Endothelial cell of umbilical vein (primary cell): ENCODE data around the gene NXT1. TPM values are rescaled to one million over a fixed set of nuclear protein-coding genes. Genes with fewer than 3 reads are reported as not detected.

Experiments
- BruUV-seq: library from RNA; stranded (reverse); fragments of 400-500 nt; replicated peaks from 2 replicates; lab custom pipeline; 2021; lab: Mats Ljungman, UMichigan
- CTCF ChIA-PET: fragments of 300-600, 350-600 bp; sonication (Branson Sonifier 250); formaldehyde crosslinking; loops from one replicate; lab custom pipeline; 2021; ENCODE audit warnings: antibody characterized with exemption, inconsistent platforms; lab: Charles Lee
- POLR2A ChIA-PET: fragments of 300-600, 350-600 bp; sonication (Branson Sonifier 250); formaldehyde crosslinking; loops from one replicate; lab custom pipeline; 2021; ENCODE audit warnings: antibody characterized with exemption, inconsistent platforms; lab: Charles Lee
- DNase-seq: peaks from one replicate; pipeline ENCODE4 v3.0.0-alpha.2; 2011; ENCODE audit warnings: low read depth, low spot score
- FAIRE-seq: peaks from 2 replicates; lab custom pipeline; 2011; peaks lifted over from hg19 to GRCh38; lab: Jason Lieb, UNC
- H2AFZ ChIP-seq: 2 replicates; pipeline ENCODE4 v1.6.0; 2012; ENCODE audit warnings: low read depth, low read length, control low read depth, inconsistent platforms
- H3K27ac ChIP-seq: 2 replicates; pipeline ENCODE4 v1.5.1; 2011; ENCODE audit warnings: low read depth, mild to moderate bottlenecking, control low read depth, low read length, moderate library complexity; ENCODE audit not compliant: insufficient read depth
- H3K27me3 ChIP-seq, 2 experiments: 2 replicates each; pipeline versions ENCODE4 v1.6.0 to v1.6.1; 2011; ENCODE audit warnings: low read length in 2 of 2, mixed read lengths in 1 of 2; ENCODE audit not compliant: control insufficient read depth in 2 of 2, insufficient read depth in 2 of 2
- H3K36me3 ChIP-seq, 2 experiments: 2 replicates in 1 of 2; 3 replicates in 1 of 2; pipeline ENCODE4 v1.5.1; 2011; ENCODE audit warnings: low read length in 2 of 2, mild to moderate bottlenecking in 1 of 2, moderate library complexity in 1 of 2; ENCODE audit not compliant: control insufficient read depth in 2 of 2, insufficient read depth in 2 of 2; ENCODE audit errors: extremely low read depth in 1 of 2
- H3K4me1 ChIP-seq: 3 replicates; pipeline ENCODE4 v1.5.1; 2011; ENCODE audit warnings: mild to moderate bottlenecking, low read length; ENCODE audit not compliant: control insufficient read depth, insufficient read depth; ENCODE audit errors: extremely low read depth
- H3K4me2 ChIP-seq: 2 replicates; pipeline ENCODE4 v1.6.1; 2011; ENCODE audit warnings: low read length, control low read depth, mixed read lengths; ENCODE audit not compliant: insufficient read depth
- H3K4me3 ChIP-seq, 3 experiments: fragments of 200-600 bp in 1 of 3; sonication (generic), shearing (Covaris generic) in 1 of 3; replicated peaks in 1 of 3; 2 replicates each; pipeline ENCODE4 v1.5.1; 2011 to 2016; ENCODE audit warnings: control low read depth in 3 of 3, low read length in 3 of 3, mild to moderate bottlenecking in 2 of 3, inconsistent platforms in 1 of 3, low read depth in 1 of 3, moderate library complexity in 1 of 3; ENCODE audit not compliant: insufficient read depth in 1 of 3
- H3K79me2 ChIP-seq: 2 replicates; pipeline ENCODE4 v1.6.0; 2012; ENCODE audit warnings: low read length, inconsistent platforms; ENCODE audit not compliant: control insufficient read depth, insufficient read depth
- H3K9ac ChIP-seq: replicated peaks from 2 replicates; pipeline ENCODE3; 2011; ENCODE audit warnings: low read length, control low read depth; ENCODE audit not compliant: insufficient read depth; ENCODE audit errors: extremely low read depth
- H3K9me1 ChIP-seq: replicated peaks from 3 replicates; pipeline ENCODE4 v1.6.0; 2011; ENCODE audit warnings: mild to moderate bottlenecking, low read length; ENCODE audit not compliant: control insufficient read depth, insufficient read depth; ENCODE audit errors: extremely low read depth
- H3K9me3 ChIP-seq: replicated peaks from 2 replicates; pipeline ENCODE4 v1.5.1; 2012; ENCODE audit warnings: low read length, inconsistent platforms; ENCODE audit not compliant: control insufficient read depth, insufficient read depth
- H4K20me1 ChIP-seq: replicated peaks from 2 replicates; pipeline ENCODE3; 2011; ENCODE audit warnings: mild to moderate bottlenecking, low read length; ENCODE audit not compliant: control insufficient read depth, insufficient read depth; ENCODE audit errors: extremely low read depth
- EZH2 ChIP-seq: IDR thresholded peaks from 2 replicates; pipeline ENCODE4 v1.6.1; 2012; ENCODE audit warnings: borderline replicate concordance, low read depth, mild to moderate bottlenecking, moderate library complexity, low read length, inconsistent platforms; ENCODE audit not compliant: severe bottlenecking
- GATA2 ChIP-seq: IDR thresholded peaks from 2 replicates; pipeline ENCODE4 v1.7.0; 2011; ENCODE audit warnings: low read depth, mild to moderate bottlenecking, moderate library complexity, mixed read lengths, low read length; ENCODE audit not compliant: insufficient read length, insufficient read depth
- MAX ChIP-seq: IDR thresholded peaks from 2 replicates; pipeline ENCODE4 v1.6.1; 2011; ENCODE audit not compliant: insufficient read depth, insufficient read length
- MYC ChIP-seq: IDR thresholded peaks from one replicate; pipeline ENCODE4 v1.6.1; 2011; ENCODE audit warnings: mild to moderate bottlenecking, low read depth, low read length
- POLR2AphosphoS5 ChIP-seq: IDR thresholded peaks from 2 replicates; pipeline ENCODE4 v1.6.1; 2012; ENCODE audit warnings: low read depth, mild to moderate bottlenecking, control low read depth, low read length, moderate library complexity; ENCODE audit not compliant: insufficient read depth
- dilution Hi-C: fragments of 300-500 bp; cut with MboI; formaldehyde crosslinking; loops from one replicate; pipeline ENCODE4 v1.15.0; 2019; ENCODE audit warnings: low sequenced_read_pairs; ENCODE audit not compliant: extremely low pct_ligation_motif_present
- intact Hi-C: fragments of 100-400 bp; cut with micrococcal nuclease; formaldehyde crosslinking; loops from one replicate; pipeline ENCODE4 v1.10.0; 2022
- polyA plus RNA-seq, 4 experiments: library from polyadenylated mRNA; depleted of rRNA in 3 of 4; stranded (reverse) in 3 of 4; unstranded in 1 of 4; fragments of >200 nt; gene quantifications; 2 replicates each; pipeline versions ENCODE4 v1.2.1 to v1.2.3, GENCODE V29; 2011 to 2012; ENCODE audit warnings: missing spikeins in 1 of 4
- total RNA-seq: library from RNA; stranded (reverse); gene quantifications from 2 replicates; pipeline ENCODE4 v1.2.3, GENCODE V29; 2021

The NXT1 gene
- total and polyA plus RNA-seq, 2 donors (not counting 3 experiments of a cell fraction or from before 2014, with no cell fraction given), result 27.1 to 39.2 TPM

- POLR2A ChIA-PET, result interaction anchor here (1.3 kb wide), 1 partner anchor 286 kb away, joined by 3 read pairs; no protein-coding TSS in a partner anchor
- BruUV-seq, result no TSS peak
- Histone ChIP-seq H3K36me3 (no peaks in the 10 kb centered on the region), H2AFZ (no peak overlapping the region), H3K4me1 (peaks cover 8% of the 10 kb centered on the region), H3K4me3 (no peak overlapping the region), H3K9me3 (no peaks in the 10 kb centered on the region), H3K27ac (no peak overlapping the region), H4K20me1 (no peaks in the 10 kb centered on the region), H3K9ac (no peak overlapping the region), H3K27me3 (peaks cover 0 to 3% of the 10 kb centered on the region in 2 experiments), H3K79me2 (no peaks in the 10 kb centered on the region), H3K4me2 (no peak overlapping the region), H3K9me1 (no peaks in the 10 kb centered on the region)
- no peak for FAIRE-seq
- CTCF ChIA-PET, result interaction anchor here (1.0 to 7.0 kb wide), 3 partner anchors 9 to 643 kb away, joined by 3 to 222 read pairs (median 4); no protein-coding TSS in a partner anchor
- dilution Hi-C loops, result no loop called here
- intact Hi-C loops, result no loop called here
- no peak for TF ChIP-seq GATA2
- no peak for TF ChIP-seq POLR2AphosphoS5
- TF ChIP-seq EZH2, result no peak
- no peak for TF ChIP-seq MYC
- DNase-seq, result no peak
These were observed 14.1 kb upstream of the NXT1 start for GRCh38 chr20:23336476-23336875.

- H3K27ac ChIP-seq, result no peak overlapping the region
- no peaks in the 10 kb centered on the region for H3K9me3 ChIP-seq
- no peak overlapping the region for H3K4me2 ChIP-seq
- no peak overlapping the region for H3K4me3 ChIP-seq
- intact Hi-C loops (no loop called here), dilution Hi-C loops (no loop called here)
- H2AFZ ChIP-seq, result no peak overlapping the region
- H3K9ac ChIP-seq, result no peak overlapping the region
- FAIRE-seq, result no peak
- ChIA-PET CTCF (interaction anchor here (1.0 to 8.8 kb wide), 6 partner anchors 8 to 644 kb away, joined by 3 to 222 read pairs (median 18); partner anchors contain the start of gene THBD), POLR2A (interaction anchor here (1.3 kb wide), 1 partner anchor 286 kb away, joined by 3 read pairs; no protein-coding TSS in a partner anchor)
- H4K20me1 ChIP-seq, result no peaks in the 10 kb centered on the region
- no peaks in the 10 kb centered on the region for H3K36me3 ChIP-seq
- H3K9me1 ChIP-seq, result no peaks in the 10 kb centered on the region
- H3K79me2 ChIP-seq, result no peaks in the 10 kb centered on the region
- peaks cover under 1% of the 10 kb centered on the region for H3K4me1 ChIP-seq
- H3K27me3 ChIP-seq, result peaks cover 2 to 3% of the 10 kb centered on the region in 2 experiments
- no TSS peak for BruUV-seq
- TF ChIP-seq MAX, result no peak
- DNase-seq, result no peak
These were observed 13.3 kb upstream of the NXT1 start for GRCh38 chr20:23337312-23337711.
